GM23338 (cell line): ENCODE measurements around the gene RAD51B.

Experiments used
- CREB1 ChIP-seq: fragments of 250-450 bp; sonication (Bioruptor Pico); IDR thresholded peaks from 2 replicates; pipeline ENCODE4 v1.5.0; 2020; ENCODE audit warnings: low read depth, mild to moderate bottlenecking, moderate library complexity
- EZH2 ChIP-seq: fragments of 200-600 bp; sonication (generic); IDR thresholded peaks from one replicate; pipeline ENCODE4 v1.8.0; 2017; ENCODE audit warnings: antibody characterized with exemption, mild to moderate bottlenecking, low read depth; ENCODE audit not compliant: unreplicated experiment
- EZH2phosphoT487 ChIP-seq: fragments of 200-600 bp; sonication (generic); IDR thresholded peaks from one replicate; pipeline ENCODE4 v1.8.1; 2018; ENCODE audit warnings: antibody characterized with exemption; ENCODE audit not compliant: unreplicated experiment
- POLR2AphosphoS5 ChIP-seq: IDR thresholded peaks from 2 replicates; pipeline ENCODE4 v1.6.1; 2016; ENCODE audit warnings: antibody characterized with exemption, low read depth
- ZNF114 ChIP-seq: fragments of 250-450 bp; sonication (Bioruptor Pico); IDR thresholded peaks from 2 replicates; pipeline ENCODE4 v1.5.0; 2020; ENCODE audit warnings: mild to moderate bottlenecking, moderate library complexity
- TF ChIP-seq, protein P1 (sequence below), 2 experiments: fragments of 200-600 bp in 1 of 2; sonication (generic) in 1 of 2; conservative IDR thresholded peaks; 2 replicates each; pipeline versions ENCODE4 v1.5.1 to v1.6.1; 2016 to 2017; ENCODE audit warnings: antibody characterized with exemption in 2 of 2, low read depth in 2 of 2, mild to moderate bottlenecking in 2 of 2, moderate library complexity in 1 of 2
- TF ChIP-seq, protein P2 (sequence below): IDR thresholded peaks from one replicate; pipeline ENCODE4 v1.6.1; 2018; ENCODE audit warnings: antibody characterized with exemption; ENCODE audit not compliant: unreplicated experiment
- TF ChIP-seq, protein P3 (sequence below): IDR thresholded peaks from 2 replicates; pipeline ENCODE4 v1.6.1; 2016; ENCODE audit warnings: antibody characterized with exemption

DNA sequence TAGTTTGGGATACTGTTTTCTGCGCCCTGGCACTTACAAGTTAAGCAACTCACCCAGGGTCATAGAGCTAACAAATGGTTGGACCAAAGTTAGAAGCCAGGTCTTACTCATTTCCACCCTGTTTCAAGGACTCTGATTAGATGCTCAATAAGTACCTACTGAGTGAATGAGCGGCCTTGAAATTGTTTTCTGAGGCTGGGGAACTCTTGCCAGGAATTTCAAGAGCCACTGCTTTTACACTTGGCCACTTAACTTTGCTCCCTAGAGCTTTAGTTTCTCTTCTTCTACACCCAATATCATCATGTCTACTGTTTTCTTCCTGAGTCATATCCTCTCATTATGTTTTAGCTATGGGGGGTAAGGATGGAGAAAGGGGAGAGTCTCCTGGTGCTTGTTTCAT, 541.7 kb downstream of the RAD51B start:
- TF ChIP-seq, protein P1, sequence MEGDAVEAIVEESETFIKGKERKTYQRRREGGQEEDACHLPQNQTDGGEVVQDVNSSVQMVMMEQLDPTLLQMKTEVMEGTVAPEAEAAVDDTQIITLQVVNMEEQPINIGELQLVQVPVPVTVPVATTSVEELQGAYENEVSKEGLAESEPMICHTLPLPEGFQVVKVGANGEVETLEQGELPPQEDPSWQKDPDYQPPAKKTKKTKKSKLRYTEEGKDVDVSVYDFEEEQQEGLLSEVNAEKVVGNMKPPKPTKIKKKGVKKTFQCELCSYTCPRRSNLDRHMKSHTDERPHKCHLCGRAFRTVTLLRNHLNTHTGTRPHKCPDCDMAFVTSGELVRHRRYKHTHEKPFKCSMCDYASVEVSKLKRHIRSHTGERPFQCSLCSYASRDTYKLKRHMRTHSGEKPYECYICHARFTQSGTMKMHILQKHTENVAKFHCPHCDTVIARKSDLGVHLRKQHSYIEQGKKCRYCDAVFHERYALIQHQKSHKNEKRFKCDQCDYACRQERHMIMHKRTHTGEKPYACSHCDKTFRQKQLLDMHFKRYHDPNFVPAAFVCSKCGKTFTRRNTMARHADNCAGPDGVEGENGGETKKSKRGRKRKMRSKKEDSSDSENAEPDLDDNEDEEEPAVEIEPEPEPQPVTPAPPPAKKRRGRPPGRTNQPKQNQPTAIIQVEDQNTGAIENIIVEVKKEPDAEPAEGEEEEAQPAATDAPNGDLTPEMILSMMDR (conservative IDR thresholded peaks at IDR 0.05; ENCODE audit: low read depth in 2 of 2) = no peak
- TF ChIP-seq ZNF114 = no peak
- TF ChIP-seq EZH2phosphoT487 = no peak
- no peak for TF ChIP-seq POLR2AphosphoS5
- TF ChIP-seq, protein P2, sequence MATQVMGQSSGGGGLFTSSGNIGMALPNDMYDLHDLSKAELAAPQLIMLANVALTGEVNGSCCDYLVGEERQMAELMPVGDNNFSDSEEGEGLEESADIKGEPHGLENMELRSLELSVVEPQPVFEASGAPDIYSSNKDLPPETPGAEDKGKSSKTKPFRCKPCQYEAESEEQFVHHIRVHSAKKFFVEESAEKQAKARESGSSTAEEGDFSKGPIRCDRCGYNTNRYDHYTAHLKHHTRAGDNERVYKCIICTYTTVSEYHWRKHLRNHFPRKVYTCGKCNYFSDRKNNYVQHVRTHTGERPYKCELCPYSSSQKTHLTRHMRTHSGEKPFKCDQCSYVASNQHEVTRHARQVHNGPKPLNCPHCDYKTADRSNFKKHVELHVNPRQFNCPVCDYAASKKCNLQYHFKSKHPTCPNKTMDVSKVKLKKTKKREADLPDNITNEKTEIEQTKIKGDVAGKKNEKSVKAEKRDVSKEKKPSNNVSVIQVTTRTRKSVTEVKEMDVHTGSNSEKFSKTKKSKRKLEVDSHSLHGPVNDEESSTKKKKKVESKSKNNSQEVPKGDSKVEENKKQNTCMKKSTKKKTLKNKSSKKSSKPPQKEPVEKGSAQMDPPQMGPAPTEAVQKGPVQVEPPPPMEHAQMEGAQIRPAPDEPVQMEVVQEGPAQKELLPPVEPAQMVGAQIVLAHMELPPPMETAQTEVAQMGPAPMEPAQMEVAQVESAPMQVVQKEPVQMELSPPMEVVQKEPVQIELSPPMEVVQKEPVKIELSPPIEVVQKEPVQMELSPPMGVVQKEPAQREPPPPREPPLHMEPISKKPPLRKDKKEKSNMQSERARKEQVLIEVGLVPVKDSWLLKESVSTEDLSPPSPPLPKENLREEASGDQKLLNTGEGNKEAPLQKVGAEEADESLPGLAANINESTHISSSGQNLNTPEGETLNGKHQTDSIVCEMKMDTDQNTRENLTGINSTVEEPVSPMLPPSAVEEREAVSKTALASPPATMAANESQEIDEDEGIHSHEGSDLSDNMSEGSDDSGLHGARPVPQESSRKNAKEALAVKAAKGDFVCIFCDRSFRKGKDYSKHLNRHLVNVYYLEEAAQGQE = no peak
- TF ChIP-seq CREB1 (CRISPR knock-in tag) = no peak
- no peak for TF ChIP-seq EZH2
- TF ChIP-seq, protein P3, sequence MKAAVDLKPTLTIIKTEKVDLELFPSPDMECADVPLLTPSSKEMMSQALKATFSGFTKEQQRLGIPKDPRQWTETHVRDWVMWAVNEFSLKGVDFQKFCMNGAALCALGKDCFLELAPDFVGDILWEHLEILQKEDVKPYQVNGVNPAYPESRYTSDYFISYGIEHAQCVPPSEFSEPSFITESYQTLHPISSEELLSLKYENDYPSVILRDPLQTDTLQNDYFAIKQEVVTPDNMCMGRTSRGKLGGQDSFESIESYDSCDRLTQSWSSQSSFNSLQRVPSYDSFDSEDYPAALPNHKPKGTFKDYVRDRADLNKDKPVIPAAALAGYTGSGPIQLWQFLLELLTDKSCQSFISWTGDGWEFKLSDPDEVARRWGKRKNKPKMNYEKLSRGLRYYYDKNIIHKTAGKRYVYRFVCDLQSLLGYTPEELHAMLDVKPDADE = no peak
